ENCODE results near the gene RGS12.

DNA sequence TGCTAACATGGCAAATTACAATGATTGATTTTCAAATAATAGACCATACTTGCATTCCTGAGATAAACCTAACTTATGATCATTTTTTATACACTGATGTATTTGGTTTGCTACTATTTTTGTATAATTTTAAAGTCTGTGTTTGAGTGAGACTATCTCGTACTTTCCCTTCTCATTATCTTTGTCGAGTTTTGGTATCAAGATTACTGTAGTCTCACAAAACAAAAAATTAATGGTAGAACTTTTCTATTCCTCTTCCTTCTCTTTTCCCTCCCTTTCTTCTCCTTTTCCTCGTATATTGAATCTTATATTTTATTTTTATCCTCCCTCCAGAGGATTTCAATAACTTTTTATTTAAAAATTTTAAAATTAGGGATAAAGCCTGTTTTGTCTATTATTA, 41.5 kb downstream of the RGS12 start:
- TF ChIP-seq CTCF (IDR thresholded peaks at IDR 0.05) (no peak), GATA3 (IDR thresholded peaks at IDR 0.05; ENCODE audit: borderline replicate concordance) (no peak), POLR2AphosphoS2 (conservative IDR thresholded peaks at IDR 0.05; ENCODE audit: low read length) (no peak), HOXA7 (CRISPR knock-in tag; IDR thresholded peaks at IDR 0.05) (no peak), KDM1A (IDR thresholded peaks at IDR 0.05; ENCODE audit: low read depth) (no peak), MAZ (IDR thresholded peaks at IDR 0.05; ENCODE audit: borderline replicate concordance, low read depth, low read length) (no peak)
- TF ChIP-seq, protein P1, sequence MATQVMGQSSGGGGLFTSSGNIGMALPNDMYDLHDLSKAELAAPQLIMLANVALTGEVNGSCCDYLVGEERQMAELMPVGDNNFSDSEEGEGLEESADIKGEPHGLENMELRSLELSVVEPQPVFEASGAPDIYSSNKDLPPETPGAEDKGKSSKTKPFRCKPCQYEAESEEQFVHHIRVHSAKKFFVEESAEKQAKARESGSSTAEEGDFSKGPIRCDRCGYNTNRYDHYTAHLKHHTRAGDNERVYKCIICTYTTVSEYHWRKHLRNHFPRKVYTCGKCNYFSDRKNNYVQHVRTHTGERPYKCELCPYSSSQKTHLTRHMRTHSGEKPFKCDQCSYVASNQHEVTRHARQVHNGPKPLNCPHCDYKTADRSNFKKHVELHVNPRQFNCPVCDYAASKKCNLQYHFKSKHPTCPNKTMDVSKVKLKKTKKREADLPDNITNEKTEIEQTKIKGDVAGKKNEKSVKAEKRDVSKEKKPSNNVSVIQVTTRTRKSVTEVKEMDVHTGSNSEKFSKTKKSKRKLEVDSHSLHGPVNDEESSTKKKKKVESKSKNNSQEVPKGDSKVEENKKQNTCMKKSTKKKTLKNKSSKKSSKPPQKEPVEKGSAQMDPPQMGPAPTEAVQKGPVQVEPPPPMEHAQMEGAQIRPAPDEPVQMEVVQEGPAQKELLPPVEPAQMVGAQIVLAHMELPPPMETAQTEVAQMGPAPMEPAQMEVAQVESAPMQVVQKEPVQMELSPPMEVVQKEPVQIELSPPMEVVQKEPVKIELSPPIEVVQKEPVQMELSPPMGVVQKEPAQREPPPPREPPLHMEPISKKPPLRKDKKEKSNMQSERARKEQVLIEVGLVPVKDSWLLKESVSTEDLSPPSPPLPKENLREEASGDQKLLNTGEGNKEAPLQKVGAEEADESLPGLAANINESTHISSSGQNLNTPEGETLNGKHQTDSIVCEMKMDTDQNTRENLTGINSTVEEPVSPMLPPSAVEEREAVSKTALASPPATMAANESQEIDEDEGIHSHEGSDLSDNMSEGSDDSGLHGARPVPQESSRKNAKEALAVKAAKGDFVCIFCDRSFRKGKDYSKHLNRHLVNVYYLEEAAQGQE (IDR thresholded peaks at IDR 0.05) = no peak

Data from A549 (cell line).